BJ (cell line): ENCODE data around the gene GRM8. TPM values are rescaled to one million over a fixed set of nuclear protein-coding genes. Genes with fewer than 3 reads are reported as not detected.

Source experiments
- CTCF ChIA-PET: fragments of 350-600 bp; formaldehyde crosslinking; extraction: SDS; loops from one replicate; lab custom pipeline; 2021; ENCODE audit warnings: antibody characterized with exemption, inconsistent platforms; lab: Yijun Ruan, JAX
- POLR2A ChIA-PET: fragments of 300-600 bp; sonication (Branson Sonifier 250); formaldehyde crosslinking; extraction: SDS; loops from one replicate; lab custom pipeline; 2021; ENCODE audit warnings: antibody characterized with exemption; lab: Charles Lee
- DNase-seq: peaks from one replicate; pipeline ENCODE4 v3.0.0-alpha.2; 2011; ENCODE audit warnings: low read depth
- H3K27me3 ChIP-seq: 2 replicates; pipeline ENCODE4 v1.6.0; 2011; ENCODE audit warnings: low read length; ENCODE audit not compliant: control insufficient read depth, insufficient read depth
- H3K36me3 ChIP-seq: 2 replicates; pipeline ENCODE4 v1.5.1; 2011; ENCODE audit warnings: low read length; ENCODE audit not compliant: control insufficient read depth, insufficient read depth
- H3K4me3 ChIP-seq: 2 replicates; pipeline ENCODE4 v1.5.1; 2011; ENCODE audit warnings: low read depth, mild to moderate bottlenecking, control low read depth, low read length
- CTCF ChIP-seq: IDR thresholded peaks from 2 replicates; pipeline ENCODE4 v1.5.1; 2011; ENCODE audit warnings: low read depth, mild to moderate bottlenecking, control low read depth, inconsistent platforms, low read length, moderate library complexity; ENCODE audit not compliant: insufficient read depth
- polyA plus RNA-seq: library from polyadenylated mRNA; depleted of rRNA; stranded (reverse); fragments of >200 nt; gene quantifications from 2 replicates; pipeline ENCODE4 v1.2.3, GENCODE V29; 2011

The GRM8 gene
- polyA plus RNA-seq, 1 experiment = not detected

DNA sequence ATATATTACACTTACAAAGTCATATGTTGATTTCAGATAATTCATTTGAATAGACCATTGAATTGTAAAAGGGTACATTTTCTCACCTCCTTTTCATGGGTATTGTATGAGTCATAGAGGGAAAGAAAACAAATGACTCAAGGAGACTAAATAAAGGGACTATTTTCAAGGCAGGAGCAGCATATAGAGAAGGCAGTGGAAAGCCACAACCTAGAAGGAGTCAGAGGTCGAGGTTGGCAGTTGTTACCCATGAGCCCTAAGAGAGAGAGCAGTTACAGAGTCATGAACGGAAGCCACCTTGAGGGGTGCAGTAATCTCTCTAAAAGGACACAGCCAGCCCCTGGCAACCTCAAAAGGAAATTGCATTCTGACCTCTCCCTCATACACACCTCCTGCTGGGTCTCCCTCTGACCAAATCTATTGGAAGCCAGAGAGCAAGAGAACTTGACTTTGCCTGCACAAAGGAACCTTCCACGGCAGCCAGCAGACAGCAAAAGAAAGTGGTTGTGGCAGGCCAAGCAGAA, 137.9 kb downstream of the GRM8 start:
- no peaks in the 10 kb centered on the region for H3K27me3 ChIP-seq
- CTCF ChIA-PET = no interaction called here
- no peak for TF ChIP-seq CTCF
- DNase-seq = no peak
- POLR2A ChIA-PET = no interaction called here
- no peak overlapping the region for H3K4me3 ChIP-seq
- H3K36me3 ChIP-seq = no peaks in the 10 kb centered on the region

DNA sequence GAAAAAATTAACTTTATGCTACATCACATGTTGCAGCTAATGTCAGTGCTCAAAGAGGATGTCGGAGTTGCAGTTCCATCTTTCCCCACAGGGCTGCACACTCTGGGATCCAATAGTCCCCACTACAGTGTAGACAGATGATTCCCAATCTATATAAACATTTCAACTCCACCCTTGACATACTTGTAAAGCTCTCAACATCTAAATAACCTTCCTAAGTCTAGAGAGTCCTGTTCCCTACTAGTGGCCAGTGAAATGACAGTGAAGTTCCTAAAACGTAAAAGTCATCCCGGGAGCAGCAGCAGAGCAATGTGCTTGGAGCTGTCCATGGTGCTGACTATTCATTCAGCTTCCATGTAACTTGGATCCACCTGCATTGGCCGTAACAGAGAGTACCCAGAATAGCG, 145.1 kb downstream of the GRM8 start:
- Histone ChIP-seq H3K36me3 (no peaks in the 10 kb centered on the region), H3K27me3 (no peaks in the 10 kb centered on the region), H3K4me3 (no peak overlapping the region)
- ChIA-PET POLR2A (no interaction called here), CTCF (interaction anchor here (1.2 kb wide), 1 partner anchor 11 kb away, joined by 3 read pairs; no protein-coding TSS in a partner anchor)
- TF ChIP-seq CTCF = 0 out of 2 replicates have a peak, but pooled peaks have one; percentile 23
- no peak for DNase-seq

DNA sequence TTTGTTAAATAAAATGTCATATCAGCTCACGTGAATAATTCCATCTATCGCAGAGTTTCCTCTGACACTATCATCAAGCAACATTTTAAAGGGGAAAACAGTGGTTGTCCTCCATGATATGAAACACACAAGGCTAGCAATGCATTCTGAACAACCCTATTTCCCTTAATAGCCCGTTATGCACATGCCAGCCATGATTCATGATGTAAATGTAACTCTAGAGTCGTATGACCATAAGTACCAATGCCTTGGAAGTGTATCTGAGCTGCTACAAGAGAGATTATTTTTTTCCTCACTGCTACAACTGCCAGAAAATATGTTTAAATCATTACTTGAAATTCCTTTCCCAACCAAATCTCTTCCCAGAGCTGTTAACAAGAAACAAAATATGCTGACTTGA, 159.4 kb downstream of the GRM8 start:
- no peak for TF ChIP-seq CTCF
- ChIA-PET CTCF (no interaction called here), POLR2A (no interaction called here)
- Histone ChIP-seq H3K27me3 (no peaks in the 10 kb centered on the region), H3K4me3 (no peak overlapping the region), H3K36me3 (no peaks in the 10 kb centered on the region)
- no peak for DNase-seq

GRCh38 chr7:127091620-127092019, 161.1 kb downstream of the GRM8 start:
- Histone ChIP-seq H3K36me3 (no peaks in the 10 kb centered on the region), H3K4me3 (no peak overlapping the region), H3K27me3 (no peaks in the 10 kb centered on the region)
- no peak for DNase-seq
- ChIA-PET CTCF (no interaction called here), POLR2A (no interaction called here)
- no peak for TF ChIP-seq CTCF

- ChIA-PET POLR2A (no interaction called here), CTCF (no interaction called here)
- no peaks in the 10 kb centered on the region for H3K27me3 ChIP-seq
Measured at GRCh38 chr7:127089146-127089545, 163.6 kb downstream of the GRM8 start.

More at GRCh38 chr7:127089146-127089545, 163.6 kb downstream of the GRM8 start:
- Histone ChIP-seq H3K36me3 (no peaks in the 10 kb centered on the region), H3K4me3 (no peak overlapping the region)
- no peak for DNase-seq
- TF ChIP-seq CTCF = no peak
